ENCODE data around the gene LYPLAL1.

- TF ChIP-seq POLR2A (IDR thresholded peaks at IDR 0.05) = no peak
- no peak for TF ChIP-seq CTCF (IDR thresholded peaks at IDR 0.05 in 8 of 11, conservative IDR thresholded peaks at IDR 0.05 in 3 of 11)
- no peak for TF ChIP-seq POLR2AphosphoS5 (IDR thresholded peaks at IDR 0.05)
Observed at GRCh38 chr1:219147571-219148019, 26.1 kb upstream of the LYPLAL1 start.
